ENCODE measurements around the gene NAV2.

NAV2 gene

GRCh38 chr11:20161923-20162744 lies 449.5 kb downstream of the NAV2 start:
- DNase-seq (ENCODE audit: extremely low read depth in 1 of 2, low read depth in 1 of 2): no peak

- DNase-seq (ENCODE audit: extremely low read depth in 1 of 2, low read depth in 1 of 2): no peak
Measured at GRCh38 chr11:20162824-20163782, 450.5 kb downstream of the NAV2 start.

GRCh38 chr11:20163783-20164481 lies 451.3 kb downstream of the NAV2 start:
- DNase-seq (ENCODE audit: extremely low read depth in 1 of 2, low read depth in 1 of 2): no peak

Data from stimulated activated CD8-positive, alpha-beta memory T cell treated with anti-CD3 and anti-CD28 coated beads, Interleukin-7, amount 100 ng/mL, for 48 hours (primary cell).